ENCODE measurements around the gene RLN1. TPM values are rescaled to one million over a fixed set of nuclear protein-coding genes. Genes with fewer than 3 reads are reported as not detected.
"Not testable (repeated sequence)": the region's sequence is repeated elsewhere in the genome, so short reads cannot be mapped to it uniquely, and the experiment has no call there.

The RLN1 gene
- total and polyA plus RNA-seq, 10 donors: 0.30 to 1.1 (median 0.52) TPM; not detected in 5

DNA sequence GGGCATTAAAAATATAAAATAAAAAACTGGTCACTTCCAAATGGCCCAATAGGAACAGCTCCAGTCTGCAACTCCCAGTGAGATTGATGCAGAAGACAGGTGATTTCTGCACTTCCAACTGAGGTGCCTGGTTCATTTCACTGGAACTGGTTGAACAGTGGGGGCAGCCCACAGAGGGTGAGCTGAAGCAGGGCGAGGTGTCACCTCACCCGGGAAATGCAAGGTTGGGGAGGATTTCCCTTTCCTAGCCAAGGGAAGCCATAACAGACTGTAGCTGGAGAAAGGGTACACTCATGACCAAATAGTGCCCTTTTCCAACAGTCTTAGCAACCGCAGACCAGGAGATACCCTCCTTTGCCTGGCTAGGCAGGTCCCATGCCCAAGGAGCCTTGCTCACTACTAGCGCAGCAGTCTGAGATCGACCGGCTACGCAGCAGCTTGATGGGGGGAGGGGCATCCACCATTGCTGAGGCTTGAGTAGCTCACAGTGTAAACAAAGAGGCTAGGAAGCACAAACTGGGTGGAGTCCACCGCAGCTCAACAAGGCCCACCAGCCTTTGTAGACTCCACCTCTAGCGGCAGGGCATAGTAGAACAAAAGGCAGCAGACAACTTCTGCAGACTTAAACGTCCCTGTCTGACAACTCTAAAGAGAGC, 12.7 kb downstream of the RLN1 start:
- intact Hi-C loops (cut with DNase I; ENCODE audit: low total_unique reads): no loop called here
- TF ChIP-seq POLR2A (IDR thresholded peaks at IDR 0.05): no peak
- TF ChIP-seq CTCF (IDR thresholded peaks at IDR 0.05 in 8 of 11, conservative IDR thresholded peaks at IDR 0.05 in 3 of 11): no peak
- no peak for TF ChIP-seq POLR2AphosphoS5 (IDR thresholded peaks at IDR 0.05)
- H3K27ac ChIP-seq: no peak overlapping the region
- H3K36me3 ChIP-seq: no peaks in the 10 kb centered on the region
- no peaks in the 10 kb centered on the region for H3K27me3 ChIP-seq (replicated peaks in 1 of 7)
- 60 to 90% (median 79%) methylated on average over 8 to 10 of the region's 10 CpGs for WGBS, 5 donors
- H3K9me3 ChIP-seq: peaks cover 0 to 7% (median 0%) of the 10 kb centered on the region in 8 donors
- no peak overlapping the region for H3K4me3 ChIP-seq
- DNase-seq: no peak
- H3K4me1 ChIP-seq: no peaks in the 10 kb centered on the region

- intact Hi-C loops (cut with DNase I; ENCODE audit: low total_unique reads): no loop called here
- no peaks in the 10 kb centered on the region for H3K27me3 ChIP-seq (replicated peaks in 1 of 7)
- no peak for TF ChIP-seq POLR2AphosphoS5 (IDR thresholded peaks at IDR 0.05)
- no peak for TF ChIP-seq CTCF (IDR thresholded peaks at IDR 0.05 in 8 of 11, conservative IDR thresholded peaks at IDR 0.05 in 3 of 11)
- TF ChIP-seq POLR2A (IDR thresholded peaks at IDR 0.05): no peak
- H3K27ac ChIP-seq: no peak overlapping the region
- no peak overlapping the region for H3K4me3 ChIP-seq
- no peaks in the 10 kb centered on the region for H3K4me1 ChIP-seq
- no peak for DNase-seq
- no peaks in the 10 kb centered on the region for H3K36me3 ChIP-seq
- peaks cover 0 to 4% (median 0%) of the 10 kb centered on the region in 8 donors for H3K9me3 ChIP-seq
These were observed 13.5 kb downstream of the RLN1 start for GRCh38 chr9:5326187-5326586.

DNA sequence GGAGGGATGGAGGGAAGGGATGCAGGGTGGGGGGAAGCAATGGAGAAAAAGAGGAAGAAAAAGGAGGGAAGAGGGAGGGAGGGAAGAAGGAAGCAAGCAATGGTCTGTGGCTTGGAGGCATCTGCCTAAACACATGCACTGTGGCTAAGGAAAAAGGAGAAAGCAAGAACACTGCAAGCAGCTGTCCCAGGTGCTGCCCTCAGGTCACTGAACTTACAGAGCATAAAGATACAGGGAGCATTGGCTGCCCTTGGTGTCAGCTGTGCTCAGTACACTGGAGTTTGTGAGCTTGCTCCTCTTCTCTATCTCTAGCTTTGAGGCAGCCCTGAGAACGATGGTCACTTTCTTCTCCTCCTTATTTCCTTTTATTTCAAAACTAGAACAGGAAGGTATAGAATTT, 18.1 kb downstream of the RLN1 start:
- H3K27ac ChIP-seq; H3K9me3 ChIP-seq; H3K4me3 ChIP-seq; DNase-seq; H3K36me3 ChIP-seq; intact Hi-C loops (cut with DNase I; ENCODE audit: low total_unique reads); H3K27me3 ChIP-seq (replicated peaks in 1 of 7); H3K4me1 ChIP-seq: not testable (repeated sequence)
- 61 to 92% (median 65%) methylated on average over 1 of the region's 1 CpG for WGBS, 5 donors

DNA sequence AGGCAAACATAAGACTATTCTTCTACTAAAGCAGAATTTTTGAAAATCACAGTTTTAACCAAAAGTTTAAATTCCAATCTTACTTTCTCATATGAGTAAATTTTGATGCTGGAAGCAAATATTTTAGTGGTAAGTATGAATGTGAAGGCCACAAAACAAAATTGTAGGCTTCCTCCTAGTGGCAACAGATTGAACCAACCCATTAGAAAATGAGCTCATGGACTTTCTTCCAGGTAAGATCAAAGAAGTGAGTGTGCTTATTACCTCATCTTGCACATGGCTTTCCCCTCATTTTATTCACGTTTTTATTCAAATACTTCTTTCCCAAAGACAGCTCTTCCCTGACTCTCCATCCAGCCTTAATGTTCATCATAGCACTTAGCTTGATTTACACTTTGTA, 18.6 kb downstream of the RLN1 start:
- H3K36me3 ChIP-seq: peaks cover 0 to 5% (median 0%) of the 10 kb centered on the region in 6 donors
- 35 to 51% (median 45%) methylated on average over 1 of the region's 1 CpG for WGBS, 5 donors
- peaks cover 0 to 11% (median 9%) of the 10 kb centered on the region in 8 donors for H3K9me3 ChIP-seq
- TF ChIP-seq CTCF (IDR thresholded peaks at IDR 0.05 in 8 of 11, conservative IDR thresholded peaks at IDR 0.05 in 3 of 11): no peak
- no peak for TF ChIP-seq POLR2A (IDR thresholded peaks at IDR 0.05)
- TF ChIP-seq POLR2AphosphoS5 (IDR thresholded peaks at IDR 0.05): no peak
- intact Hi-C loops (cut with DNase I; ENCODE audit: low total_unique reads): no loop called here
- no peak overlapping the region for H3K4me3 ChIP-seq
- no peaks in the 10 kb centered on the region for H3K4me1 ChIP-seq
- DNase-seq: no peak
- H3K27me3 ChIP-seq (replicated peaks in 1 of 7): no peaks in the 10 kb centered on the region
- H3K27ac ChIP-seq: no peak overlapping the region

- 95 to 100% (median 100%) methylated on average over 1 of the region's 1 CpG for WGBS, 5 donors
- intact Hi-C loops (cut with DNase I; ENCODE audit: low total_unique reads); H3K27ac ChIP-seq; DNase-seq; H3K4me3 ChIP-seq; H3K4me1 ChIP-seq; H3K27me3 ChIP-seq (replicated peaks in 1 of 7): not testable (repeated sequence)
- Histone ChIP-seq H3K36me3 (peaks cover 0 to 15% (median 0%) of the 10 kb centered on the region in 6 donors), H3K9me3 (peaks cover 5 to 34% (median 31%) of the 10 kb centered on the region in 8 donors)
These were observed 23.3 kb downstream of the RLN1 start for GRCh38 chr9:5316406-5316805.

Measured in spleen (tissue), 11 donors.